Measurements from ENCODE around the gene ACOX3. TPM values are rescaled to one million over a fixed set of nuclear protein-coding genes. Genes with fewer than 3 reads are reported as not detected.

Gene ACOX3
- total and polyA plus RNA-seq, 4 donors, result 11.4 to 24.6 (median 13.6) TPM

GRCh38 chr4:8365951-8366350 lies 74.6 kb downstream of the ACOX3 start:
- no peak for DNase-seq (ENCODE audit: low spot score)
- no peak overlapping the region for H3K4me3 ChIP-seq (ENCODE audit: low read depth in 1 of 3, low read length in 3 of 3)
- peaks cover 0 to 7% (median 2%) of the 10 kb centered on the region in 4 donors for H3K36me3 ChIP-seq (ENCODE audit: control insufficient read depth in 4 of 4, insufficient read depth in 3 of 4, low read depth in 1 of 4, low read length in 3 of 4)
- H3K27ac ChIP-seq (ENCODE audit: low read depth in 1 of 2, low read length in 2 of 2), result no peak overlapping the region
- H3K27me3 ChIP-seq (ENCODE audit: control insufficient read depth in 4 of 4, insufficient read depth in 4 of 4, low read length in 3 of 4), result no peaks in the 10 kb centered on the region
- H3K9me3 ChIP-seq (ENCODE audit: control insufficient read depth in 4 of 4, low read length in 3 of 4), result no peaks in the 10 kb centered on the region
- WGBS, result 94% methylated on average over 11 of the region's 11 CpGs
- TF ChIP-seq TAF1 (conservative IDR thresholded peaks at IDR 0.05) (no peak), HNF4A (conservative IDR thresholded peaks at IDR 0.05) (no peak), RAD21 (IDR thresholded peaks at IDR 0.05) (no peak), RXRA (IDR thresholded peaks at IDR 0.05) (no peak), SP1 (IDR thresholded peaks at IDR 0.05) (no peak), HNF4G (IDR thresholded peaks at IDR 0.05) (no peak), FOXA1 (IDR thresholded peaks at IDR 0.05) (no peak), YY1 (IDR thresholded peaks at IDR 0.05) (no peak), JUND (IDR thresholded peaks at IDR 0.05) (no peak), GABPA (IDR thresholded peaks at IDR 0.05 in 1 of 2, conservative IDR thresholded peaks at IDR 0.05 in 1 of 2) (no peak), REST (IDR thresholded peaks at IDR 0.05) (no peak), ATF3 (IDR thresholded peaks at IDR 0.05) (no peak), MAX (IDR thresholded peaks at IDR 0.05) (no peak), EGR1 (IDR thresholded peaks at IDR 0.05; ENCODE audit: low read depth in 2 of 2) (no peak), ZBTB33 (IDR thresholded peaks at IDR 0.05) (no peak), NR2F2 (IDR thresholded peaks at IDR 0.05) (no peak), FOXA2 (IDR thresholded peaks at IDR 0.05) (no peak), CTCF (IDR thresholded peaks at IDR 0.05; ENCODE audit: low read depth, low read length, missing input control) (no peak)
- H3K4me1 ChIP-seq (ENCODE audit: control insufficient read depth in 4 of 4, insufficient read depth in 4 of 4, low read length in 3 of 4), result peaks cover 0 to 7% (median 0%) of the 10 kb centered on the region in 4 donors
- no peak overlapping the region for H3K9ac ChIP-seq (ENCODE audit: low read depth in 1 of 2, low read length in 2 of 2)

Data from liver (tissue), 9 donors.